Fibroblast of gingiva (primary cell): Measurements from ENCODE around the gene PTPA.
A peak's percentile ranks its signal among the peaks of the same experiment; 100 is the strongest.

ENCODE experiments used
- DNase-seq: peaks from one replicate; pipeline ENCODE4 v3.0.0-alpha.2; 2011; ENCODE audit warnings: low read depth

Gene PTPA

GRCh38 chr9:129110740-129111527 is at the start of gene PTPA, which contains the start of gene CRAT:
Gene PTPA, plus strand, starts transcription at chr9:129111415. Its CDS starts 186 bp downstream, at chr9:129111601.
Gene CRAT, minus strand, starts transcription at chr9:129110793. Its CDS starts 284 bp downstream, at chr9:129110509.
- DNase-seq, result peak; percentile 96

DNA sequence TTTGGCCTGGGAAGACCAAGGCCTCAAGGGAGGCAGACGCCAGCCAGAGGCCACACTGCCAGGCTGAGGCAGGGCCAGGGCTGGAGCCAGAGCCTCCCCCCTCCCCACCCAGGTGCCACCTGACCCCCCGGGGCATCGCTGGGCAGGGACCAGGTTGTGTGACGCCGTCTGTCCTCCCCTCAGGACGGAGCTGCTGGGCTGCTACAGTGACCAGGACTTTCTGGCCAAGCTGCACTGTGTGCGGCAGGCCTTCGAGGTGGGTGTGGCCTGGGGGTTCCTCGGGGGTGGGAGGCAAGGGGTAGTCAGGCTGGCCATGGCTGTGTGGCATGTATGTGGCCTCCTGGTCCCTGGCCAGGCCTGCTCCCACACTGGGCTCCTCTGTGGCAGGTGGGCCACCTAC is 48.2 kb upstream of the PTPA start:
- no peak for DNase-seq

DNA sequence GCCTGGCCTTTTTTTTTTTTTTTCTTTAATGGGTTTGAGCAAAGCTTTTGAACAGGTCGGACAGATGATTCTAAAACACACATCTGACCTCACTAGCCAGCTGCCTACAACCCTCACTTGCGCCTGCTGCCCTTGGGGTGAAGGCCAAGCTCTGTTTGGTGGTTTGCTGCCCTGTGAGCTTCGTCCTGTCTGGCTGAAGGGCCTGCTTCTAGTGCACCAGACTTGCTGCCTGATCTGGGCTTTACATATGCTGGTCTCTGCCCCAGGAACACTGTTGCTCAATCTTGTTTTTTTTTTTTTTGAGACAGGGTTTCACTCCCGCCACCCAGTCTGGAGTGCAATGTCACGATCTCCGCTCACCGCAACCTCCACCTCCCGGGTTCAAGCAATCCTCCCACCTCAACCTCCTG is 46.7 kb upstream of the PTPA start:
- no peak for DNase-seq

DNA sequence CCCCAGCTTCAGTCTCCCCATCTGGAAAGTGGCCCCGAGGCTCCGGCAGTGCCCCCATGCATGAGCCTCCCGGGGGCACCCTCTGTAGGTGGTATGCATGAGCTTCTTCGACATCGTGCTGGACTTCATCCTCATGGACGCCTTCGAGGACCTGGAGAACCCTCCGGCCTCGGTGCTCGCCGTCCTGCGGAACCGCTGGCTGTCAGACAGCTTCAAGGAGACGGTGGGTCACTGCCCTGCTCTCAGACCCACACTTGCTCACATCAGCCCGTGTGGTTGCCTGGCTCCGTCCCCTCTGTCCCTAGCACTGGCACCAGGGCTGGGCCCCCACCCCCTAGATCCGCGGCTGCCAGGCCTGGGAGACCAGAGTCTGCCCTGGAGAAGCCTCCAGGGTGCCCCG is 43.1 kb upstream of the PTPA start:
- DNase-seq, result no peak

DNA sequence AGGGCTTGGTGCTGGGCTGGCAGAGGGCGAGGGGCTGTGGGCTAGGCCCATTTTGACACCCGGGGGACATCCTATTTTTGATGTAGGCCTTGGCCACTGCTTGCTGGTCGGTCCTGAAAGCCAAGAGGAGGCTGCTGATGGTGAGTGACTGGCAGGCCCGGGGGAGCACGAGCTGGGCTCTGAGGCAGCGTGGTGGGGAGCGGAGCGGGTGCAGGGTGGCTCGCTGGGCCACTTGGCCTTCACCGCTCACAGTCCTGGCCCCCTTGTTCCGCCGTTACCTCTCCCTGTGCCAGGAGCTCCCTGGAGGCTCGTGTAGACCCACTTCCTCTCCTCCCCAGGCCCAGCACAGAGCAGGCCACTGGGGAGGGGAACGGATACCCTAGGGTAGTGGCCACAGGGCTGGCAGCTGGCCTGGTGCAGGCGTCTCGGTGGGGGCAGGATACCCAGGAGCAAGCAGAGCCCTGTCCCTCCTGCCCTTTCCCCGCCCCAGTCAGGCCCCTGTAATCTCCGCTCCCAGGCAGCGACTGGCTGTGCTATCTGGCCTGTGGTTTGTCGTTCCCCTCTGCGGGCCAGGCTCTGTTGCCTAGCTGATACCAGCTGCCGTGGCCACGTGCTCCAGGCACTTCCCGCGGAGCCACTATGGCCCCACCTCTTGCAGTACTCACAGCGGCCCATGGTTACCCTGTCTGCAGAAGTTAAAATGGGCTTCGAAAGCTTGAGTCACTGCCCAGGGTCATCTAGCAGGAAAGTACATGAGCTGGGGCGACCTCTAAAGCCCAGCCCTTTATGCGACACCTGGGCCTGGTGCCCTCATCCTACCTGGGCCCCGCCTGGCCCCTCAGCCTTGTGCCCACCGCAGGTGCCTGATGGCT is 42.0 kb upstream of the PTPA start:
- no peak for DNase-seq

DNA sequence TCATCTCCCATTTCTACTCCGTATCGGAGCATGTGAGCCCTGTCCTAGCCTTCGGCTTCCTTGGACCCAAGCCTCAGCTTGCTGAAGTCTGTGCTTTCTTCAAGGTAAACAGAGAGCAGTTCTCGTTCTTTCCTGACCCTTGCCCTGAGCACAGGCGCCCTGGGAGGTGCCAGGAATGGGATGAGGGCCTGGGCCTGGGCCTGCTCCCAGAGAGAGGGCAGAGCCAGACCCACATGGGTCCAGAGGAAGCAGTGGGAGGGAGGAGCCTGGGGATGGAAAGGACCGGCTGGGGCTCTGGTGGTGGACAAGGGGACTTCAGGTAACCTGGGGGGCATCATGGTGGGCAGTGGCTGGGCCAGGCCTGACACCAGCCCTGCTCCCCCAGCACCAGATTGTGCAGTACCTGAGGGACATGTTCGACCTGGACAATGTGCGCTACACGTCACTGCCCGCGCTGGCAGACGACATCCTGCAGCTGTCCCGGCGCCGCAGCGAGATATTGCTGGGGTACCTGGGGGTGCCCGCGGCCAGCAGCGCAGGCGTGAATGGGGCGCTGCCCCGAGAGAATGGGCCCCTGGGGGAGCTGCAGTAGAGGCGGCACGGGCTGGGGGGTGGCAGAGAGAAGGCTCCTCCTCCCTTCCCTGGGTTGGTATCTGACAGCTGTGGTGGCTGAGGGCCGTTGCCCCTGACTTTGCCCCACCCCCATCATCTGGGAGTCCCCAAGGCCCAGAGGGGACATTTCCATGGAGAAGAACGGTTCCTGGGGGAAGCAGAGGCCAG is 41.2 kb upstream of the PTPA start:
- DNase-seq, result no peak

- DNase-seq, result no peak
Observed at GRCh38 chr9:129070696-129071525, 40.3 kb upstream of the PTPA start.

DNA sequence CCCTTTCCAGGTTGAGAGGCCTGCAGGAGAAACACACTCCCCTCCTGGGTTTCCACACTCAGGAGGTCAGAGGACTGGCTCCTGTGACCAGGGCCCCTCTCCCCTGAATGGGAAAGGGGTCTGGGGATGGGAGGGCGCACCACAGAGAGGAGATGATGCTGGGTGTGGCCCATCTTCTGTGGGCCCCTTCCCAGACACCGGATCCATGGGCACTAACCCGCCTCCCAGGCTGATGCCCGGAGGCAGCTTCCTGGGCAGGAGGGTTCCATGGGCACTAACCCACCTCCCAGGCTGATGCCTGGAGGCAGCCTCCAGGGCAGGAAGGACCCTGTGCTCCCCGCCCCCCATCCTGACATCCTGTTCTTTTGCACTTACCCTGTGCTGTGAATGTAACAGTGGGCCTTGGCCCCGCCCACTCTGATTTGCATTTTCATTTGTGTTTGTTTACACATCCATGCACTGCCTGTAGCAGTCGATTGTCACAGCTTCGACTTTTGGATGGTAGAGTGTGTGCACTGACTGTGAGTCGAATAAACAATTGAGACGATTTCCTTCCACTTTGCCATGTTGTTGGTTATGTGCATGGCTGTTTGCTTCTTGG is 39.6 kb upstream of the PTPA start:
- DNase-seq, result no peak

DNA sequence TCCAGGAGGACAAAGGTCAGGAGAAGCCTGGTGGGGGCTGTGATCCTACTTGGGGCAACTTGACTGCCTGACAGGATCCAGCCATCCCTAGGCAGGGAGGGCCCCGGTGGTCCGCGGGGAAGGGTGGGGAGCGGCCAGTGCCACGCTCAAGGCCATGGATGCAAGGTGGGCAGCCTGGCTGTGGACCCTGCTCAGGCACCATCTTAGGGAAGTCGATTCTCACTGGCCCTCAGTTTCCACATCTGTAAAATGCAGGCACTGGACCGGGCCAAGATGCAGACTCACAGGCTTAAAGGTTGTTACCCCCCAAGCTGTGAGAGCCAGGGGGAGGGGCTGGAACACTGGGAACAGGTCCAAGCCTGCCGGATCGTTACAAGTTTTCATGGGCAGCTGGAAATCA is 39.0 kb upstream of the PTPA start:
- no peak for DNase-seq

GRCh38 chr9:129073404-129073803 is 37.8 kb upstream of the PTPA start:
- DNase-seq, result no peak

GRCh38 chr9:129074106-129074505 is 37.1 kb upstream of the PTPA start:
- DNase-seq, result no peak

DNA sequence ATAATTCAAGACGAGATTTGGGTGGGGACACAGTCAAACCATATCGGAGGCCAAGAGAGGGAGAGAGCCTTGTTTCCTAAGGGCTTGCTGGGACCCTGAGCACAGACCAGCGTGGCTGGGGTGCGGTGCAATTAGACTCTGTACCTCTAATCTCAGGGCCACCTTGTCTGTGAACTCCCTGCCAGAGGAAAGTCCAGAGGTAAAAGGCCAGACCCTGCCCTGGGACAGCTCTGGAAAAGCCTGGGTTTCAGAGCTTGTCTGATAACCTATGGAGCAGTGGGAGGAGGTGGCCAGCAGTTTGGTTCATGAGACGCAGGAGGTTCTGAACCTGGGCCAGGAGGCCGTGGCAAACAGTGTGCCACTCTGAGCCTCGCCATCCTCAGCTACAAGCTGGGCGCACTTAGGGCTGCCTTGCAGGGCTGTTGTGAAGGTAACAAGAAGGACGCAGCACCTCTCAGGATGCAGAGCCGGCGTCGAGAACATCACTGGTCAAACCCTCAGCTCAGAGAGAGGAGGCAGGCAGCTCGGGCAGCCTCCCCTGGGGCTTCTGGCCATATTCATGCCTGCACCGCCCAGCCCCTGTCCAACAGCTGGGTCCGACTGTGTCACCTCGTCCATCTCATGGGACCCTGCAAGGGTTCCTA is 35.1 kb upstream of the PTPA start:
- no peak for DNase-seq

GRCh38 chr9:129076640-129077037 is 34.6 kb upstream of the PTPA start:
- no peak for DNase-seq

DNA sequence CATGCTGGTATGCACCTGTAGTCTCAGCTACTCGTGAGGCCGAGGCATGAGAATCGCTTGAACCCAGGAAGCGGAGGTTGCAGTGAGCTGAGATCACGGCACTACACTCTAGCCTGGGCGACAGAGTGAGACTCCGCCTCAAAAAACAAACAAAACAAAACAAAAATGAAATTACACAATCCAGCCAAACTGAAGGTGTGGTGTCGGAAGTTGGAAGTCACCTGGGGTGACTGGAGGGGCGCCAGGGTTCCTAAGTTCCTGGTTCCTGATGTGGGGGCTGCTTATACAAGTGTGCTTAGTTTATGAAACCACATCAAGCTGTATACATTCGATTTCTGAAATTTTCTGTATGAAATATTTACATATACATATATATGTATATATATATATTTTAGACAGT is 34.0 kb upstream of the PTPA start:
- DNase-seq, result no peak

- no peak for DNase-seq
Observed at GRCh38 chr9:129078691-129079503, 32.3 kb upstream of the PTPA start.

DNA sequence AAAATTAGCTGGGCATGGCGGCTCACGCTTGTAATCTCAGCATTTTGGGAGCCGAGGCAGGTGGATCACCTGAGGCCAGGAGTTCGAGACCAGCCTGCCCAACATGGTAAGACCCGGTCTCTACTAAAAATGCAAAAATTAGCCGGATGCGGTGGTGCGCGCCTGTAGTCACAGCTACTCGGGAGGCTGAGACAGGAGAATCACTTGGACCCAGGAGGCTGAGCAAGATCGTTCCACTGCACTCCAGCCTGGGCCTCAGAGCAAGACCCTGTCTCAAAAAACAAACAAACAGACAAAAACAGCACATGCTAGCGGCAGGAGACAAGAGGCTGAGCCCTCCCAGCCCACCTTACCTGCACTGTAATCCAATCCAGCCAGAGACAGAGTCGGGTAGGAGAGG is 31.4 kb upstream of the PTPA start:
- DNase-seq, result no peak

DNA sequence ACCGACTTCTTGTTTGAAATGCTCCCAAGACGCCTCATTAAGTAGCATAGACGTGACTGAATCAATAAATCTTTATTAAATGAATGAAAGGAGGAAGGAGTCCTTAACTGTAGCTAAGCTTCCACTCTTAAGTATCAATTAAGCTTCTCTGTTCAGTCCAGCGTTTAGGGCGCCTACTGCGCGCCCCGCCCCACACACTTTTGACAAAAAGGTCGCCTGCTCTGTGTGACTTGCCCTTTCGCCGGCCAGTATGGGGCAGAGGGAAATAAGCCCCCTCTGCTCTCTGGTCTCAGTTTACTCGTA is 31.0 kb upstream of the PTPA start:
- DNase-seq, result no peak

- DNase-seq, result peak; percentile 100
Observed at GRCh38 chr9:129080601-129081387, 30.4 kb upstream of the PTPA start, which contains the start of gene DOLPP1. Gene DOLPP1, plus strand, starts transcription at chr9:129081111. Its CDS starts 21 bp downstream, at chr9:129081132.

- DNase-seq, result peak; percentile 16
Observed at GRCh38 chr9:129081388-129081904, 29.8 kb upstream of the PTPA start.
